ENCODE results near the gene FGFRL1.

The FGFRL1 gene

DNA sequence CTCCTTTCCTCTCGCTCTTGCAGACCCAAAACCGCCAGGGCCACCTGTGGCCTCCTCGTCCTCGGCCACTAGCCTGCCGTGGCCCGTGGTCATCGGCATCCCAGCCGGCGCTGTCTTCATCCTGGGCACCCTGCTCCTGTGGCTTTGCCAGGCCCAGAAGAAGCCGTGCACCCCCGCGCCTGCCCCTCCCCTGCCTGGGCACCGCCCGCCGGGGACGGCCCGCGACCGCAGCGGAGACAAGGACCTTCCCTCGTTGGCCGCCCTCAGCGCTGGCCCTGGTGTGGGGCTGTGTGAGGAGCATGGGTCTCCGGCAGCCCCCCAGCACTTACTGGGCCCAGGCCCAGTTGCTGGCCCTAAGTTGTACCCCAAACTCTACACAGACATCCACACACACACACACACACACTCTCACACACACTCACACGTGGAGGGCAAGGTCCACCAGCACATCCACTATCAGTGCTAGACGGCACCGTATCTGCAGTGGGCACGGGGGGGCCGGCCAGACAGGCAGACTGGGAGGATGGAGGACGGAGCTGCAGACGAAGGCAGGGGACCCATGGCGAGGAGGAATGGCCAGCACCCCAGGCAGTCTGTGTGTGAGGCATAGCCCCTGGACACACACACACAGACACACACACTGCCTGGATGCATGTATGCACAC lies 13.6 kb downstream of the FGFRL1 start:
- DNase-seq = no peak

- DNase-seq = no peak
These were observed 14.7 kb downstream of the FGFRL1 start for GRCh38 chr4:1026115-1026514.

- no peak for DNase-seq
These were observed 15.9 kb downstream of the FGFRL1 start for GRCh38 chr4:1027219-1027914.

DNA sequence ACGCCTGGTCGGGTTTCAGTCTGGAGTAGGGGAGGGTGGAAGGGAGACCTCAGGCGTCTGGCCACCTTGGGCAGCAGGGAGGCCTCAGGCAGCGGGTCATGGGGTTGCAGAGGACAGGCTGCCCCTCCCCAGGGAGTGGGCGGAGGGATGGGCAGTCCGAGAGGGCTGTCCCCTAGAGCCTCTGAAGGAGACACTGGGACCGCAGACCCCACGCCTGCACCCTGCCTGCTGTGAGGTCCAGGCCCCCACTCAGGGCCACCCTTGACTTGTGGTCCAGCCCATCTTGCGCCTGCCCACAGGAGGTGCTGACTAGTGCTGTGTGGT lies 16.5 kb downstream of the FGFRL1 start:
- DNase-seq = no peak

- DNase-seq = no peak
These were observed 17.3 kb downstream of the FGFRL1 start for GRCh38 chr4:1028574-1029220.

DNA sequence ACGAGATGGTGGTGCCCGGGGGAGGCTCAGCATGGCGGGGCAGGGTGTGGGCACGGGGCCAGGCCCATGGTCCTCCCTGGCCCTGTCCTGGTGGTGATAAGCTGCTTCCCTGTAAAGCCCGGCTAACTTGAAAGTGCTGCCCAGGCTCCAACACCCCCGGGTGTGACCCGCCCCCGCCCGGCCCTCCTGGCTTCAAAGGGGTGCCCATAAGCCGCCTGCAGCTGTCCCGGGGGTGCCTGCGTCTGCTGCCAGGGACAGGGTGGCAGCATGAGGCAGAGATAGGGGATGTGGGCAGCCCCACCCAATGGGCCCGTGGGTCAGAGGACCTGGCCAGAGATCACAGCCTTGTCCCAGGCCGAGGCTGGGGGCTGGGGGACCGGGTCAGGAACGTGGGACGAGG lies 18.1 kb downstream of the FGFRL1 start:
- no peak for DNase-seq

GRCh38 chr4:1030031-1030430 lies 18.6 kb downstream of the FGFRL1 start:
- DNase-seq = no peak

DNA sequence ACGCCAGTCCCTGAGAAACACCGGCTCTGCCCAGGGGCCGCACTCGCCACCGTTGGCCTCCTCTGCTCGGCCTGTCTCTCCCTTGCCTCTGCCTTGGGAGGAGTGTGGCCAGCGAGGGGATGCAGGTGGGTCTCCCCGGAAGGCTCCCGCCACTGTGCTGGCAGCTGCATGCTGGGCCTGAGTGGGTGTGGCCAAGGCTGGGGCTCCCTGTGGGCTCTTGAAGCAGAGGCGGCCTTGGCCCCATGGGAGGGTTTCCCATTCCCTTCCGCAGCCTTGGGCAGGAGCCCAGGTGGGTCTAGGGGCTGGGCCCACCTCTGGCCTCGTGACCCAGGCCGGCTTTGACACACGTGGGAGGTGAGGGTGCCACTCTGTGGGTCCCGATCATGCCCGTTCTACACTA lies 19.1 kb downstream of the FGFRL1 start:
- no peak for DNase-seq

DNA sequence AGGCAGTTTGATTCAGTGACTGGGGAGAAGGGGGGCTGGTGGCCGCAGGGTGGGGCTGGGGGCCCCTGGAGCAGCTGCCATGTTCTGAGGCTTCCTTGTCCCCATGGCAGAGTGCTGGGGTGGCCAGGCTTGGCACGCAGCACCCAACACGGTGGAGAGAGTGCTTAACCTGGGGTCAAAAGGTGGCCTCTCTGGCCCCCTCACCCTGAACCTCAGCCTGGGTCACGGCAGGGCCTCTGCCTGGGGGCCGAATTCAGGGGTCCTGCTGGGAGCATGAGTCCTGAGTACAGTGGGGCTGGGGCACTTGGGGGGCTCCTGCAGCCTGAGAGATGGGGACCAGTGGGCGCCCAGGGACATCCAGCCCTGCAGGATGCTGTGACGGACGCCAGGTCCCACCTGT lies 19.9 kb downstream of the FGFRL1 start:
- DNase-seq = no peak

- no peak for DNase-seq
These were observed 20.8 kb downstream of the FGFRL1 start for GRCh38 chr4:1031956-1032795.

DNA sequence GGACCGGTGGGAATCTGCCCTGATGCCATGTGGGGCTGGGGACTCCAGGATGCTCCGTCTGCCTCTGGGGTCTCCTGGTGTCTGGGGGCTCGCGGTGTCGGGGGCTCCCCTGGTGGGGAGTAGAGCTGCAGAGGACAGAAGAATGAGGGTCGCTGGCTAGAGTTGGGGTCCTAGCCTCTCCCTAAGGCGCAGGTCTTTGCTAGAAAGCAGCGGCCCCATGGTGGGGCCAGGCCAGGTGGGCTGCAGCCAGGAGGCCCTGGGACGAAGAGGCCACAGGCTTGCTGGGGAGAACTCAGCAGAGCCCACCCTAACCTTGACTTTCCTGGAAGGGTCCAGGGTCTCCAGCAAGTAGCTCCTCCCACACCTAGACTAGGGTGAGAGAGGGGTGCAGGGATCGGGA lies 21.4 kb downstream of the FGFRL1 start:
- no peak for DNase-seq

- no peak for DNase-seq
These were observed 22.6 kb downstream of the FGFRL1 start for GRCh38 chr4:1033840-1034551.

DNA sequence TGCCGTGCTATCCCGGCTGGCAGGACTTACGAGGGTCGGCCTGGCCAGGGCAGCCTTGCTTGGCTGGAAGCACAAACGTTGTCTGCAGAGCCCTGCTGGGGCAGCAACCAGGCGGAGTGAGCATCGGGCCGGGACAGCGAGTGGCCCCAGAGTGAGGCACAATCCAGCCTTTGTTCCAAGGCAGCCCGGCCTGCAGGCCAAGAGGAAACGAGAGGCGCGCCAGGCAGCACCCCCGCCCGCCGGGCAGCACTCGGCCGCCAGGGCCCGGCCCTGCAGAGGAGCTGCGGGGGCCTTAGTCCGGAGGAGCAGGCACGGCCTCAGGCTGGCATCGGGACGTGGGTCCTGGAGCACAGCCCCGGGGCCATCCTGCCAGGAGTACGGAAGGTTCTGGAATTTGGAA lies 24.1 kb downstream of the FGFRL1 start:
- no peak for DNase-seq

DNA sequence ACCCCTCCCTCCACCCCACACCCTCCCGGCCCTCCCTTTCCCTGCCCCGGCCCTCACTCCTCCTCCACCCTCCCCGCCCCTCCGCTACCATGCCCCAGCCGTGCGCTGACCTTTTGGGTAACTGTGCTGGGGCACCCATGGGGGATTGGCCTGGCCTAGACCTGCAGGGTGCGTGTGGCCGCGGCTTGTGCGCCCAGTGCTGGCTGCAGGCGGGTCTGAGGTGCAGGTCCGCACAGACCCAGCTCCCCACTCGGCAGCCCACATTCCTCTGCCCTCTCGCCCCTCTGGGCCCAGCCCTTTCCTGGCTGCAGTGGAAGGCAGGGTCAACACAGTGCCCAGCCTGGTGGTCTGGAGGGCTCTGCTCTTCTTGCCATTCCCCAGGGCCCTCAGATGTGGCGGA lies 24.7 kb downstream of the FGFRL1 start:
- no peak for DNase-seq

DNA sequence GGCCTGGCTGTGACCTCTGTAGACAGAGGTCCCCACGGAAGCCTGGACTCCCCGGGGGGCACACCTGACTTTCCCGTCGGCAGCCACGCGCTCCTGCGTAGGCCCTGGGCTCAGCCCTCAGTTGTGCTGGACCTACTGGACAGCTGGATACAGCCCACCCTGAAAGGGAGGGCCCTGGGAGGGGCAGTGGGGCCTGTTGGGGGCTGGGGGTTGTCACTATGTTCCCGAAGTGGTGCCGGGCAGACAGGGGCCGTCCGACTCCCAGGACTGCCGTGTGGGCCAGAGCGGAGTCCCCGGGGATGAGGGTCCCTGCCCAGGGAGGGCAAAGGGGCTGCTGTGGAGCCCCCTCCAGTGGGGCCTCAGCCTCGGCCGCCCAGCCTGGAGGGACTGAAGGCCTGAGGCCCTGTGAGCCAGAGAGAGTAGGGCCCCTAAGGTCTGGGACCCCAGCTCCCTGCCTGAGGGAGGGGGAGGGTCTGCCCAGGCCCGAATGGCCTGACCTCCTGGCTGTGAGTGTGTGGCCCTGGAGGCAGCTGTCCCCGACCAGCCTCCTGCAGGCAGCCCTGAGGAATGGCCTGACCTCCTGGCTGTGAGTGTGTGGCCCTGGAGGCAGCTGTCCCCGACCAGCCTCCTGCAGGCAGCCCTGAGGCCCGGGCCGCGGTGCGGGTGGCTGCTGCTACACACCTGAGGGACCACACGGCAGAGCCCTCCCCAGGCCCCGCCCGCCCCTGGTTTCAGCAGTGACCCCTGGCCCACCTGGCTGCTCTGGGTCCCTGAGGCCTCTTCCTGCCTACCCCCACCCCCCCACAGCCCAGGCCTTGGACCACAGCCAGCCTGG lies 25.8 kb downstream of the FGFRL1 start:
- no peak for DNase-seq

GRCh38 chr4:1038948-1039492 lies 27.6 kb downstream of the FGFRL1 start:
- no peak for DNase-seq

DNA sequence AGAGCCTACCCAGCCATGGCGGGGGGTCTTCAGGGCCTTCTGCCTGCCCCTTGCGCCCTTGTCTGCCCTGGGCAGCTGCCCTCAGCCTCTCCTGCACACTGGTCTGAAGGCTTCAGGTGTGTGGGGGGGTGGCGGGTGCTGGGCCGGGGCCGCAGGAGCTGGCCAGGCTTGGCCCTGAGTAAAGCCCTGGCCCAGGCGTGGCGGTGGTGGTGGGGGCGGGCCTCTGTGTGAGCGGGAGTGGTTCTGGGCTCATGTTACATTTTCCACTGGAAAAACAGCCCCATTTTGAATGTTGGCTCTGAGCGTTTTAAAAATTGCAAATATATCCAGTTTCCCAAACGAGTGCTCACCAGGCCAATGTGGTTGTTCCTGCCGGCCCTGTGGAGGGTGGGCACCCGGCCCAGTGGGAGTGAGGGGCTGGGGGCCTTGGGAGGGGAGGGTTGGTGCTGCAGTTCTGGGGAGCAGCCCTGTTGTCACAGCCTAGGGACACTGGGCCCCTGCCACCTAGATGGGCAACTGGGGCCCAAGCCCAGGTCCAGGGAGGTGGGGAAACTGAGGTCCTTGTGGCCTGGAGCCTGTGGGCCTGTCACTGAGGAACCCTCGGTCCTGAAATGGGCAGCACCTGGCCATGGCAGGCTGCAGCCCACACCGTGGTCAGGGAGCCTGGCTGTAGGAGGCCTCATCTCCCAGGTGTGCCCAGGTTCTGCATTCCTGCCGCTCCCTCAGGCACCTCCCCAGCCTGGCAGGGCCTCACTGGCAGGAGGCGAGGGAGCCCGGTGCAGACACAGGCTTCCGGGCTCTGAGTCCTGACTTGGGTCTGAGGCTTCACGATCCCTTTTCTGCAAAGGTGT lies 28.3 kb downstream of the FGFRL1 start:
- DNase-seq = no peak

GRCh38 chr4:1040344-1041146 lies 29.1 kb downstream of the FGFRL1 start:
- no peak for DNase-seq

DNA sequence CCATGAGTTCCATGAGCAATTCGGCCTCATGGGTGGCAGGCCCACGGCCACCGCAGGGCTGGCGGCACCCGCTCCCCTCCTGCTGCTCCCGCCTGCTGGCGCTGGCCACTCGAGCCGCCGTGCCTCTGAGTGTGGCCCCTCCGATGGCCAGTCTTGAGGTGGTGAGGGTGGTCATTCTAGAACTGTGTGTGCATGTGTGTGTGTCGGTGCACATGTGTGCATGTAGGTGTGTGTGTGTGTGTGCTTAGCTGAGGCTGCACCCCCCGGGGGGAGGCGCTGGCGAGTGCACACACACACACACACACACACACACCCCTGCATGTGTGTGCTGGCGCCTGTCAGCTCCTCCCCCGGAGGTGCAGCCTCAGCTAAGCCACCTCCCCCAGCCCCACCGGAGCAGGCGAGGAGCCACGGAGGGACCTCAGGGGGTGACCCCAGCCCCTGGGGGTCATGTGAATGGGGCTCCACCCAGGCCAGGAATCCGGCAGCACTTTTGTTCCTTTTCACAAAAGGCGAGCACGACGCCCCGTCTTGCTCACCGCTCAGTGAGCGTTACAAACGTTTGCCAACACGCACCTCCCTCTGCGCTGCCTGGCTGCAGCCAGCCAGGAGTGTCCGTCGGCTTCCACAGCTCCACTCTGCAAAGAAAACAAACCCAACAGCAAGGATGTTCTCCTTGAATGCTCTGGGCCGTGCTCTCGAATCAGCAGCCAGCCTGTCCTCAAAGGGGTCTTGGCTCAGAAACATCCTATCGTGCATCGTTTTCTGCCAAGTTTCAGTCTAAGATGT lies 29.9 kb downstream of the FGFRL1 start:
- no peak for DNase-seq
